A549 (cell line): ENCODE measurements around the gene ASGR1. TPM values are rescaled to one million over a fixed set of nuclear protein-coding genes. Genes with fewer than 3 reads are reported as not detected.

ENCODE experiments used
- ATAC-seq, 2 experiments: fragments of 200-7000 bp in 1 of 2; fragments of >200 bp in 1 of 2; cut with Nextera tagmentation in 1 of 2; cut with Tn5 transposase in 1 of 2; 3 replicates each; pipeline versions ENCODE4 v1.8.0 to v1.9.1; 2018 to 2020; ENCODE audit warnings: mild to moderate bottlenecking in 1 of 2, moderate library complexity in 1 of 2
- CTCF ChIA-PET: fragments of 300-600 bp; sonication (Branson Sonifier 250); formaldehyde crosslinking; extraction: SDS; loops from one replicate; lab custom pipeline; 2021; ENCODE audit warnings: antibody characterized with exemption, inconsistent platforms; lab: Yijun Ruan, JAX
- POLR2A ChIA-PET: fragments of 350-600 bp; formaldehyde crosslinking; extraction: SDS; loops from one replicate; lab custom pipeline; 2021; ENCODE audit warnings: antibody characterized with exemption, inconsistent platforms; lab: Yijun Ruan, JAX
- DNase-seq, 2 experiments: peaks; one replicate each; pipeline versions ENCODE4 v3.0.0 to v3.0.0-alpha.2; 2011 to 2016; ENCODE audit warnings: low read depth in 1 of 2, low spot score in 1 of 2
- FAIRE-seq: peaks from 2 replicates; lab custom pipeline; 2011; peaks lifted over from hg19 to GRCh38; lab: Jason Lieb, UNC
- H3K27ac ChIP-seq, 2 experiments: fragments of >200 bp; sonication (Bioruptor Twin); formaldehyde crosslinking; 3 replicates each; pipeline ENCODE4 v1.5.1; 2016 to 2017
- H3K4me1 ChIP-seq: fragments of >200 bp; sonication (Bioruptor Twin); formaldehyde crosslinking; 3 replicates; pipeline ENCODE4 v1.6.1; 2016
- H3K4me2 ChIP-seq: fragments of >200 bp; sonication (Bioruptor Twin); formaldehyde crosslinking; 3 replicates; pipeline ENCODE4 v1.6.1; 2016
- H3K4me3 ChIP-seq: fragments of >200 bp; sonication (Bioruptor Twin); formaldehyde crosslinking; 3 replicates; pipeline ENCODE4 v1.5.1; 2016
- H3K9me3 ChIP-seq: fragments of >200 bp; sonication (Bioruptor Twin); formaldehyde crosslinking; 3 replicates; pipeline ENCODE4 v1.6.1; 2016
- BCL3 ChIP-seq: fragments of >200 bp; sonication (Bioruptor Twin); formaldehyde crosslinking; IDR thresholded peaks from 3 replicates; pipeline ENCODE4 v1.6.1; 2016
- BHLHE40 ChIP-seq: IDR thresholded peaks from 2 replicates; pipeline ENCODE4 v1.6.1; 2012; ENCODE audit warnings: low read depth, low read length, inconsistent platforms
- CBX2 ChIP-seq: fragments of 200-600 bp; sonication (generic); IDR thresholded peaks from 2 replicates; pipeline ENCODE4 v1.6.1; 2016; ENCODE audit warnings: low read depth, mild to moderate bottlenecking, borderline replicate concordance
- CTCF ChIP-seq: fragments of >200 bp; sonication (Bioruptor Twin); formaldehyde crosslinking; IDR thresholded peaks from 3 replicates; pipeline ENCODE4 v1.5.1; 2016
- EHF ChIP-seq: fragments of 250-450 bp; sonication (Bioruptor Pico); IDR thresholded peaks from 2 replicates; pipeline ENCODE4 v1.5.0; 2020; ENCODE audit warnings: mild to moderate bottlenecking
- ELK1 ChIP-seq: fragments of 150-350 bp; IDR thresholded peaks from 2 replicates; pipeline ENCODE4 v1.6.1; 2014; ENCODE audit warnings: low read depth, mild to moderate bottlenecking, low read length
- HEYL ChIP-seq: fragments of 250-450 bp; sonication (Bioruptor Pico); IDR thresholded peaks from 2 replicates; pipeline ENCODE4 v1.8.0; 2021; ENCODE audit warnings: mild to moderate bottlenecking, moderate library complexity
- HMGXB4 ChIP-seq: fragments of 250-450 bp; sonication (Bioruptor Pico); IDR thresholded peaks from 2 replicates; pipeline ENCODE4 v1.5.0; 2021; ENCODE audit warnings: mild to moderate bottlenecking, moderate library complexity, borderline replicate concordance
- HOXA7 ChIP-seq: fragments of 250-450 bp; sonication (Bioruptor Pico); IDR thresholded peaks from 2 replicates; pipeline ENCODE4 v1.5.0; 2020; ENCODE audit warnings: mild to moderate bottlenecking, moderate library complexity
- KDM1A ChIP-seq: fragments of 200-600 bp; sonication (generic); IDR thresholded peaks from 2 replicates; pipeline ENCODE4 v1.6.1; 2016; ENCODE audit warnings: low read depth, mild to moderate bottlenecking
- MAFK ChIP-seq: fragments of 450-650 bp; IDR thresholded peaks from 2 replicates; pipeline ENCODE4 v1.6.1; 2014; ENCODE audit not compliant: partially characterized antibody
- MAZ ChIP-seq: fragments of 150-350 bp; IDR thresholded peaks from 2 replicates; pipeline ENCODE4 v1.6.1; 2014; ENCODE audit warnings: antibody characterized with exemption, low read depth, low read length, borderline replicate concordance
- NPAS2 ChIP-seq: fragments of 250-450 bp; sonication (Bioruptor Pico); IDR thresholded peaks from 2 replicates; pipeline ENCODE4 v1.8.0; 2022; ENCODE audit warnings: mild to moderate bottlenecking, moderate library complexity, borderline replicate concordance
- NR3C1 ChIP-seq: fragments of >200 bp; sonication (Bioruptor Twin); formaldehyde crosslinking; IDR thresholded peaks from 3 replicates; pipeline ENCODE4 v1.6.1; 2017
- PBX3 ChIP-seq: IDR thresholded peaks from 2 replicates; pipeline ENCODE4 v1.6.1; 2012
- RCOR1 ChIP-seq: fragments of 150-350 bp; IDR thresholded peaks from 2 replicates; pipeline ENCODE4 v1.6.1; 2014; ENCODE audit warnings: antibody characterized with exemption, low read length, low read depth
- REST ChIP-seq: fragments of 200-600 bp; sonication (generic); IDR thresholded peaks from 2 replicates; pipeline ENCODE4 v1.6.1; 2016; ENCODE audit warnings: antibody characterized with exemption, mild to moderate bottlenecking, moderate library complexity
- SREBF2 ChIP-seq: fragments of 450-650 bp; IDR thresholded peaks from 2 replicates; pipeline ENCODE4 v1.6.1; 2014; ENCODE audit warnings: mild to moderate bottlenecking, moderate library complexity
- TFCP2L1 ChIP-seq: fragments of 250-450 bp; sonication (Bioruptor Pico); IDR thresholded peaks from 2 replicates; pipeline ENCODE4 v1.5.0; 2021; ENCODE audit warnings: mild to moderate bottlenecking
- USF2 ChIP-seq: fragments of 450-650 bp; IDR thresholded peaks from 2 replicates; pipeline ENCODE4 v1.6.1; 2014; ENCODE audit warnings: antibody characterized with exemption
- ZC3H11A ChIP-seq: fragments of 450-650 bp; IDR thresholded peaks from 2 replicates; pipeline ENCODE4 v1.6.1; 2014; ENCODE audit warnings: antibody characterized with exemption, mild to moderate bottlenecking
- ZNF302 ChIP-seq: fragments of 250-450 bp; sonication (Bioruptor Pico); IDR thresholded peaks from 2 replicates; pipeline ENCODE4 v1.9.0; 2021; ENCODE audit warnings: inconsistent platforms, mild to moderate bottlenecking, moderate library complexity
- WGBS: methylation state at CpG from one replicate; pipeline ENCODE4 v1.1.6; 2017; ENCODE audit errors: missing lambda C conversion rate; 5-methylcytosine and 5-hydroxymethylcytosine counted together
- polyA plus RNA-seq, 4 experiments: library from polyadenylated mRNA; depleted of rRNA in 3 of 4; stranded (reverse); fragments of >200 nt; fragmentation: RNase III in 1 of 4; extraction: RNeasy Plus Mini Kit Qiagen cat#74134 plus additional on column Dnase treatment in 1 of 4; gene quantifications; 2 replicates in 3 of 4; 3 replicates in 1 of 4; pipeline ENCODE4 v1.2.3, GENCODE V29; 2011 to 2017

The ASGR1 gene
- polyA plus RNA-seq, 2 of the 4 experiments (the other 2 are of a cell fraction): 1.6 to 2.6 TPM

- 89% methylated on average over 22 of the region's 22 CpGs for WGBS
- CTCF ChIA-PET: interaction anchor here (0.6 to 4.6 kb wide), 8 partner anchors 13 to 151 kb away, joined by 3 to 31 read pairs (median 4); partner anchors contain the start of gene ASGR1
- no peaks in the 10 kb centered on the region for H3K4me1 ChIP-seq
- no peak overlapping the region for H3K4me3 ChIP-seq
- no peak overlapping the region for H3K4me2 ChIP-seq
- no peak for ATAC-seq
- FAIRE-seq: no peak
- TF ChIP-seq KDM1A: no peak
- no peak for TF ChIP-seq CTCF
- no peak for TF ChIP-seq PBX3
- no peak for TF ChIP-seq MAFK
- no peak for TF ChIP-seq MAZ
- no peak for TF ChIP-seq EHF (CRISPR knock-in tag)
- no peak overlapping the region for H3K27ac ChIP-seq
- no peak for DNase-seq
- H3K9me3 ChIP-seq: no peaks in the 10 kb centered on the region
- POLR2A ChIA-PET: no interaction called here
These were observed 17.7 kb upstream of the ASGR1 start for GRCh38 chr17:7196651-7197401.

GRCh38 chr17:7195971-7196370 is 16.8 kb upstream of the ASGR1 start:
- POLR2A ChIA-PET: no interaction called here
- Histone ChIP-seq H3K4me3 (no peak overlapping the region), H3K4me2 (no peak overlapping the region), H3K9me3 (no peaks in the 10 kb centered on the region), H3K4me1 (no peaks in the 10 kb centered on the region), H3K27ac (no peak overlapping the region)
- FAIRE-seq: no peak
- no peak for DNase-seq
- CTCF ChIA-PET: interaction anchor here (0.6 to 4.6 kb wide), 8 partner anchors 14 to 150 kb away, joined by 3 to 31 read pairs (median 4); partner anchors contain the start of gene ASGR1
- ATAC-seq: no peak
- WGBS: 86% methylated on average over 12 of the region's 12 CpGs
- no peak for TF ChIP-seq HEYL (CRISPR knock-in tag)
- TF ChIP-seq RCOR1: no peak
- TF ChIP-seq NR3C1: no peak
- no peak for TF ChIP-seq NPAS2 (CRISPR knock-in tag)
- no peak for TF ChIP-seq PBX3
- TF ChIP-seq USF2: no peak
- no peak for TF ChIP-seq BHLHE40
- TF ChIP-seq ELK1: no peak
- no peak for TF ChIP-seq REST
- no peak for TF ChIP-seq BCL3
- TF ChIP-seq SREBF2: no peak
- TF ChIP-seq TFCP2L1 (CRISPR knock-in tag): no peak
- no peak for TF ChIP-seq CBX2
- no peak for TF ChIP-seq ZNF302 (CRISPR knock-in tag)
- no peak for TF ChIP-seq HMGXB4 (CRISPR knock-in tag)
- no peak for TF ChIP-seq ZC3H11A
- TF ChIP-seq HOXA7 (CRISPR knock-in tag): no peak
